Spleen (tissue), 11 donors: ENCODE data around the gene NAA80. TPM values are rescaled to one million over a fixed set of nuclear protein-coding genes. Genes with fewer than 3 reads are reported as not detected.

Experiments
- DNase-seq: peaks from one replicate; pipeline ENCODE4 v3.0.0-alpha.2; 2020
- H3K27ac ChIP-seq, 8 donors: fragments of 200-600 bp; sonication (generic) in 7 of 8; 1 replicate in 4 of 8; 2 replicates in 4 of 8; pipeline versions ENCODE4 v1.5.0 to v1.8.0; 2016 to 2021; ENCODE audit warnings: inconsistent platforms in 4 of 8, mild to moderate bottlenecking in 4 of 8, moderate library complexity in 1 of 8
- H3K27me3 ChIP-seq, 7 donors: fragments of 200-600 bp; sonication (generic) in 6 of 7; replicated peaks in 1 of 7; 1 replicate in 4 of 7; 2 replicates in 3 of 7; pipeline versions ENCODE4 v1.5.0 to v1.8.0; 2016 to 2021; ENCODE audit warnings: inconsistent platforms in 3 of 7, mild to moderate bottlenecking in 1 of 7
- H3K36me3 ChIP-seq, 6 donors: fragments of 200-600 bp; sonication (generic) in 5 of 6; 1 replicate in 4 of 6; 2 replicates in 2 of 6; pipeline versions ENCODE4 v1.5.0 to v1.8.0; 2016 to 2021; ENCODE audit warnings: inconsistent platforms in 2 of 6
- H3K4me1 ChIP-seq, 6 donors: fragments of 200-600 bp; sonication (generic) in 5 of 6; 1 replicate in 3 of 6; 2 replicates in 3 of 6; pipeline versions ENCODE4 v1.5.0 to v1.8.0; 2016 to 2021; ENCODE audit warnings: inconsistent platforms in 3 of 6
- H3K4me3 ChIP-seq, 8 donors: fragments of 200-600 bp; sonication (generic) in 7 of 8; 1 replicate in 4 of 8; 2 replicates in 4 of 8; pipeline versions ENCODE4 v1.5.0 to v1.8.0; 2016 to 2021; ENCODE audit warnings: inconsistent platforms in 4 of 8, mild to moderate bottlenecking in 4 of 8, moderate library complexity in 2 of 8
- H3K9me3 ChIP-seq, 8 donors: fragments of 200-600 bp; sonication (generic) in 7 of 8; 1 replicate in 4 of 8; 2 replicates in 4 of 8; pipeline versions ENCODE4 v1.5.0 to v1.8.0; 2016 to 2021; ENCODE audit warnings: inconsistent platforms in 4 of 8
- POLR2A ChIP-seq, 3 donors: fragments of 450-650 bp; IDR thresholded peaks; one replicate each; pipeline ENCODE4 v1.5.1; 2017; ENCODE audit warnings: antibody characterized with exemption in 3 of 3, mild to moderate bottlenecking in 1 of 3
- POLR2AphosphoS5 ChIP-seq, 3 donors: sonication (generic); formaldehyde crosslinking; IDR thresholded peaks; one replicate each; pipeline ENCODE4 v1.5.1; 2017; ENCODE audit warnings: antibody characterized with exemption in 3 of 3
- WGBS, 5 donors: extraction: QIAGEN DNeasy Blood & Tissue Kit in 3 of 5; methylation state at CpG; one replicate each; pipeline versions ENCODE4 v1.1.5 to v1.1.7; 2013 to 2018; 5-methylcytosine and 5-hydroxymethylcytosine counted together
- intact Hi-C: fragments of 100-400 bp; cut with DNase I; formaldehyde crosslinking; loops from one replicate; pipeline ENCODE4 v1.15.0; 2023; ENCODE audit warnings: low total_unique reads
- polyA plus RNA-seq, 3 donors: library from polyadenylated mRNA; stranded (reverse); fragments of 200-250 nt; gene quantifications; one replicate each; pipeline ENCODE4 v1.2.1, GENCODE V29; 2013
- total RNA-seq, 7 donors: library from RNA; depleted of rRNA in 3 of 7; stranded (reverse); fragments of >200 nt in 3 of 7; fragmentation: NEBNext Ultra II Directional in 4 of 7; extraction: Animal tissue kit (Norgen Biotek cat#: 25700) in 4 of 7; gene quantifications; one replicate each; pipeline versions ENCODE4 v1.1.0 to v1.2.1, GENCODE V29; 2016 to 2021
- TF ChIP-seq, protein P1 (sequence below), 11 experiments: fragments of 200-600 bp in 7 of 11; fragments of 450-650 bp in 4 of 11; sonication (generic) in 4 of 11; IDR thresholded peaks in 8 of 11; conservative IDR thresholded peaks in 3 of 11; 1 replicate in 7 of 11; 2 replicates in 4 of 11; pipeline versions ENCODE4 v1.4.0 to v1.8.0; 2016 to 2021; ENCODE audit warnings: antibody characterized with exemption in 11 of 11, inconsistent platforms in 4 of 11, mild to moderate bottlenecking in 1 of 11
- donor health status: healthy with polysubstance abuse.
- donor health status: DM: no; HTN: no; CAD: no; lungs with moderate emphysema.
- donor health status: DM: no; HTN: no; CAD: no.
- donor health status: Bipolar disorder and iron deficiency.
- donor health status: healthy.
- donor health status: DM: no; HTN: no; CAD: no.
- donor health status: DM: yes; HTN: yes; CAD: no.

The NAA80 gene
- total and polyA plus RNA-seq, 10 donors, result 7.8 to 15.5 (median 12.8) TPM

GRCh38 chr3:50296721-50297383, 2.4 kb downstream of the NAA80 start:
- TF ChIP-seq POLR2AphosphoS5 (IDR thresholded peaks at IDR 0.05), result peak in 1 of 3 donors; percentile 55
- TF ChIP-seq POLR2A (IDR thresholded peaks at IDR 0.05), result no peak
- TF ChIP-seq, protein P1, sequence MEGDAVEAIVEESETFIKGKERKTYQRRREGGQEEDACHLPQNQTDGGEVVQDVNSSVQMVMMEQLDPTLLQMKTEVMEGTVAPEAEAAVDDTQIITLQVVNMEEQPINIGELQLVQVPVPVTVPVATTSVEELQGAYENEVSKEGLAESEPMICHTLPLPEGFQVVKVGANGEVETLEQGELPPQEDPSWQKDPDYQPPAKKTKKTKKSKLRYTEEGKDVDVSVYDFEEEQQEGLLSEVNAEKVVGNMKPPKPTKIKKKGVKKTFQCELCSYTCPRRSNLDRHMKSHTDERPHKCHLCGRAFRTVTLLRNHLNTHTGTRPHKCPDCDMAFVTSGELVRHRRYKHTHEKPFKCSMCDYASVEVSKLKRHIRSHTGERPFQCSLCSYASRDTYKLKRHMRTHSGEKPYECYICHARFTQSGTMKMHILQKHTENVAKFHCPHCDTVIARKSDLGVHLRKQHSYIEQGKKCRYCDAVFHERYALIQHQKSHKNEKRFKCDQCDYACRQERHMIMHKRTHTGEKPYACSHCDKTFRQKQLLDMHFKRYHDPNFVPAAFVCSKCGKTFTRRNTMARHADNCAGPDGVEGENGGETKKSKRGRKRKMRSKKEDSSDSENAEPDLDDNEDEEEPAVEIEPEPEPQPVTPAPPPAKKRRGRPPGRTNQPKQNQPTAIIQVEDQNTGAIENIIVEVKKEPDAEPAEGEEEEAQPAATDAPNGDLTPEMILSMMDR (IDR thresholded peaks at IDR 0.05 in 8 of 11, conservative IDR thresholded peaks at IDR 0.05 in 3 of 11), result no peak
- Histone ChIP-seq H3K27ac (peak overlapping the region in 2 of 8 donors; percentile 96 to 98), H3K9me3 (no peaks in the 10 kb centered on the region), H3K27me3 (no peaks in the 10 kb centered on the region), H3K36me3 (peaks cover 0 to 10% (median 0%) of the 10 kb centered on the region in 6 donors), H3K4me1 (peaks cover 23 to 60% (median 45%) of the 10 kb centered on the region in 6 donors), H3K4me3 (no peak overlapping the region)
- no peak for DNase-seq
- intact Hi-C loops, result no loop called here
- WGBS, 5 donors, result 90 to 97% (median 95%) methylated on average over 5 to 18 of the region's 18 CpGs

DNA sequence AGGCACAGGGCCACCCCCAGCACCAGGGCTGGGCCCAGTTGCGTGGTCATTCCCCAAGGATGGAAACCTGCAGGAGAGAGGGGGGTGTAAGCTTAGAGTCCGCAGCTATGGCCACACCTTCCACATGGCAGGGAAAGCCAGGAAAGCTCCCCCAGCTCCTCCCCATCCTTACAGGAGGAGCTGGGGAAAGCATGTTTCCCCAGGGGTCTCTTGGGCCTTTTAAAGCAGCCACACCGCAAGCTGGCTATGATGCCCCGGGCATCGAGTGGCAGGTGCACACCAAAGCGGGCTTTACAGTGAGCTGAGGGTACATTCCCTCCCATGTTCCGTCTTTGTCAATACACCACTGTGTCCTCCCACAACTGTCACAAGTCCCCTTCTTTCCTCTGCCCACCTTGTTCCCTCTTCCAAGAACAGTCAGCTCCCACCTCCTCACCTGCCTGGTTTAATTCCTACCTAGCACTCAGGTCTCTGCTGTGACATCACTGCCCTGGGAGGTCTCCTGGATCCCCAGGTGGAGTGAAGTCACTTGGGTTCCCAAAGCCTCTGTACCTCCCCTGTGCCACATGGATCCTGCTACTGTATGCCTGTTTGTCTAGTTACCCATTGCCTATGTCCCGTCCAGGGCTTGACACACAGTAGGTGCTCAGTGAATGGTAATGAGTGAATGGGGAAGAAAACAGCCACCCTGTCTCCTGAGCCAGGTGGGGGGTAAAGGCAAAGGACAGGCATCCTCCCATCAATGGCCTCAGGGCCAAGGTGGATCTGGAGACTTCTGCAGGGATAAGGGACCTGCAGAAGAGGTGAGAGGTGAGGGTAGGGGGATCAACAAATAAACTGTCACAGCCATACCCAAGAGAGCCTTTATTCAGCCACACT, 3.4 kb downstream of the NAA80 start:
- 91 to 95% (median 91%) methylated on average over 8 of the region's 8 CpGs for WGBS, 5 donors
- TF ChIP-seq, protein P1 (IDR thresholded peaks at IDR 0.05 in 8 of 11, conservative IDR thresholded peaks at IDR 0.05 in 3 of 11), result no peak
- no peak for TF ChIP-seq POLR2A (IDR thresholded peaks at IDR 0.05)
- TF ChIP-seq POLR2AphosphoS5 (IDR thresholded peaks at IDR 0.05), result no peak
- H3K9me3 ChIP-seq, result no peaks in the 10 kb centered on the region
- peaks cover 33 to 61% (median 49%) of the 10 kb centered on the region in 6 donors for H3K4me1 ChIP-seq
- no peak overlapping the region for H3K4me3 ChIP-seq
- H3K27ac ChIP-seq, result no peak overlapping the region
- intact Hi-C loops, result no loop called here
- H3K27me3 ChIP-seq, result no peaks in the 10 kb centered on the region
- DNase-seq, result no peak
- H3K36me3 ChIP-seq, result peaks cover 0 to 10% (median 0%) of the 10 kb centered on the region in 6 donors

DNA sequence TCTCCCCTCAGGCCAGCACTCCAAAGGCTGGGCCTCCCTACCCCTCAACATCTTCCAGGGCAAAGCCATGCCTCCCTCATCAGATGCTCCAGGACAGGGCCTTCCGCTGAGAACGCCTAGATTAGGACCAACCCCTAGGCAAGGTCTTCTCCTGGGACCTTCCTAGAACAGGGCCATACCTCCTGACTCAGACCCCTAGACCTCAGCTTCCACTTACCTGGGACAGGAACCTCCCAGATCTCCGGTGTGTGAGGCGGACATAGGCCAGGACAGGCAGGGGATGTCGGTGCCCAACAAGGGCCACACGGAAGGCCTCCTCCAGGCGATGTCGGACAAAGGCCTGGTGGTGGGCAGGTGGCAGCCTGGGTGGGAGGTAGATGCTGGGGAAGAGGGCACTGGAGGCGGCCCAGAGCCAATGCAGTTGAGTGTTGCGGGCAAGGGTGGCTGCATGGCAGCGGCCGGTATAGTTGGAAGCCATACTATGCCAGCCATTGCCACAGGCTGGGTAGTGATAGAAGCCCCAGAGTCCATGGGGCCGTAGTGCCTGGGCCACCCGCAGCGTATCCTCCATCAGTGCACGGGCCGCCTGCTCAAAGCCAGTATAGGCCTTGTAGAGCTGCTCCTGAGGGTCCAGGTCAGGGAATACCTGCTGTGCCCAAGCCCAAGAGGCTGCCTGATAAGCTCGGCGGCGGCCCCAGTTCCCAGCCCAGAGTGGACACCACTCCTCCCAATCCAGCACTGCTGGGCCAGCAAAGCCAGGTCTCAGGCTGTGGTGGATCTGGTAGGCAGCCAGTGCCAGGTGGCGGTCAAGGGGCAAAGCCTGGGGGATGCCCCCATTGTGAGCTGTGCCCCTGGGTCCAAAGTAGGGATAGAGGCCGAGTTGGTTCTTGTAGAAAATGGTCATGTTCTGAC, 4.5 kb downstream of the NAA80 start:
- no peak for DNase-seq
- Histone ChIP-seq H3K36me3 (peaks cover 0 to 20% (median 6%) of the 10 kb centered on the region in 6 donors), H3K27ac (no peak overlapping the region), H3K4me1 (peaks cover 26 to 58% (median 42%) of the 10 kb centered on the region in 6 donors), H3K9me3 (no peaks in the 10 kb centered on the region), H3K27me3 (no peaks in the 10 kb centered on the region), H3K4me3 (no peak overlapping the region)
- 88 to 94% (median 91%) methylated on average over 19 to 22 of the region's 22 CpGs for WGBS, 5 donors
- TF ChIP-seq, protein P1 (IDR thresholded peaks at IDR 0.05 in 8 of 11, conservative IDR thresholded peaks at IDR 0.05 in 3 of 11), result no peak
- TF ChIP-seq POLR2A (IDR thresholded peaks at IDR 0.05), result no peak
- no peak for TF ChIP-seq POLR2AphosphoS5 (IDR thresholded peaks at IDR 0.05)
- intact Hi-C loops, result no loop called here
